Sigmoid colon (tissue), 4 donors: Measurements from ENCODE around the gene SLC12A8.

Experiments used
- POLR2A ChIP-seq, 2 donors: fragments of 450-650 bp; IDR thresholded peaks; one replicate each; pipeline ENCODE4 v1.6.1; 2016; ENCODE audit warnings: antibody characterized with exemption in 2 of 2, mild to moderate bottlenecking in 2 of 2, moderate library complexity in 2 of 2
- POLR2AphosphoS5 ChIP-seq, 4 donors: sonication (generic); formaldehyde crosslinking; IDR thresholded peaks; one replicate each; pipeline ENCODE4 v1.6.1; 2017; ENCODE audit warnings: antibody characterized with exemption in 4 of 4
- TF ChIP-seq, protein P1 (sequence below), 4 experiments: fragments of 450-650 bp in 3 of 4; fragments of 200-600 bp in 1 of 4; IDR thresholded peaks; one replicate each; pipeline ENCODE4 v1.5.1; 2016 to 2019; ENCODE audit warnings: antibody characterized with exemption in 4 of 4, mild to moderate bottlenecking in 3 of 4, moderate library complexity in 2 of 4

DNA sequence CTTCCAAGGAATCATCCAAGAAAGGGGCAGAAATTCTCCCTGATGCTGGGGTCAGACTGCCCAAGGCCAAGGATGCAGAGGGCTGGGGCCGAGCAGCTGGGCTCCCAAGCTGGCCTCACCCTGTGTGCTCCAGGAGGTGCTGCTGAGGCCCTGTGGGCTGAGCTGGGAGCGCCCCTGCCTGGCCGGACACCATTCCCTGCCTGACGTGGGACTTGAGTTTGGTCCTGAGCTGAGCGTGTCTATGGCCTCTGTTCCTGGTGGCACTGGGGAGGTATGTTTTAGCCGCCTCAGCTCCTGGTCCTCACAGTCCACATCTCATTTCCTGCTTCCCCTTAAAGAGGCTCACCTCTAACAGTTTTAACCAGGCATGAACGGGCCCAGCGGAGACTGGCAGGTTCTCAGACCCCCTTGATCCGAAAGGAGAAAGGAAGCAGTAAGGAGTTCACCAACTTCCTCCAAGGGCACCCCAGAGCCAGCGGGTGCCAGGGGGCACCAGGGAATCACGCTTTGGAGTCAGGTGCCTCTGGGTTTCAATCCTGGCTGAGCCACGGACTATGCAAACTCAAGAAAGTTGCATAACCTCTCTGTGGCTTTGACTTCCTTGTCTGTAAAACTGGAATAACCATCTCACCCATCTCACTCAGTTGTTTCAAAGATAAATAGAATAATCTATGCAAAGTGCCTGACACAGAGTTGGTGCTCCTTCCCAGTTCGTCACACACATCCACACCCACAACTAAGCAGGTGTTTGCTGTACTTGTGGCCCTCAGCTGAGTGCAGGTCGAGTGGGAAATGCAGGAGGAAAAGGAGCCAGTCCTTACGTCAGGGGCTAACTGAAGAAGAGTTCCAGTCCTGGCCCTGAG is 48.6 kb downstream of the SLC12A8 start:
- TF ChIP-seq, protein P1, sequence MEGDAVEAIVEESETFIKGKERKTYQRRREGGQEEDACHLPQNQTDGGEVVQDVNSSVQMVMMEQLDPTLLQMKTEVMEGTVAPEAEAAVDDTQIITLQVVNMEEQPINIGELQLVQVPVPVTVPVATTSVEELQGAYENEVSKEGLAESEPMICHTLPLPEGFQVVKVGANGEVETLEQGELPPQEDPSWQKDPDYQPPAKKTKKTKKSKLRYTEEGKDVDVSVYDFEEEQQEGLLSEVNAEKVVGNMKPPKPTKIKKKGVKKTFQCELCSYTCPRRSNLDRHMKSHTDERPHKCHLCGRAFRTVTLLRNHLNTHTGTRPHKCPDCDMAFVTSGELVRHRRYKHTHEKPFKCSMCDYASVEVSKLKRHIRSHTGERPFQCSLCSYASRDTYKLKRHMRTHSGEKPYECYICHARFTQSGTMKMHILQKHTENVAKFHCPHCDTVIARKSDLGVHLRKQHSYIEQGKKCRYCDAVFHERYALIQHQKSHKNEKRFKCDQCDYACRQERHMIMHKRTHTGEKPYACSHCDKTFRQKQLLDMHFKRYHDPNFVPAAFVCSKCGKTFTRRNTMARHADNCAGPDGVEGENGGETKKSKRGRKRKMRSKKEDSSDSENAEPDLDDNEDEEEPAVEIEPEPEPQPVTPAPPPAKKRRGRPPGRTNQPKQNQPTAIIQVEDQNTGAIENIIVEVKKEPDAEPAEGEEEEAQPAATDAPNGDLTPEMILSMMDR (IDR thresholded peaks at IDR 0.05), result no peak
- no peak for TF ChIP-seq POLR2A (IDR thresholded peaks at IDR 0.05)
- TF ChIP-seq POLR2AphosphoS5 (IDR thresholded peaks at IDR 0.05), result no peak
